ENCODE data around the gene ADCK2.
A peak's percentile ranks its signal among the peaks of the same experiment; 100 is the strongest.
"Not testable (repeated sequence)": the region's sequence is repeated elsewhere in the genome, so short reads cannot be mapped to it uniquely, and the experiment has no call there.

The ADCK2 gene

DNA sequence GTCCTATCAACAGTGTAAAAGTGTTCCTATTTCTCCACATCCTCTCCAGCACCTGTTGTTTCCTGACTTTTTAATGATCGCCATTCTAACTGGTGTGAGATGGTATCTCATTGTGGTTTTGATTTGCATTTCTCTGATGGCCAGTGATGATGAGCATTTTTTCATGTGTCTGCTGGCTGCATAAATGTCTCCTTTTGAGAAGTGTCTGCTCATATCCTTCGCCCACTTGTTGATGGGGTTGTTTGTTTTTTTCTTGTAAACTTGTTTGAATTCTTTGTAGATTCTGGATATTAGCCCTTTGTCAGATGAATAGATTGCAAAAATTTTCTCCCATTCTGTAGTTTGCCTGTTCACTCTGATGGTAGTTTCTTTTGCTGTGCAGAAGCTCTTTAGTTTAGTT is 9.8 kb upstream of the ADCK2 start:
- WGBS (ENCODE audit: insufficient coverage, insufficient read length): no CpG with 5 or more reads among the region's 2 CpGs
- not testable (repeated sequence) for H3K4me3 ChIP-seq (ENCODE audit: low read length); H3K36me3 ChIP-seq (ENCODE audit: control insufficient read depth, insufficient read depth, low read length); H3K4me1 ChIP-seq (ENCODE audit: control insufficient read depth, insufficient read depth, low read length); H3K9me3 ChIP-seq (ENCODE audit: control insufficient read depth, insufficient read depth, low read length); DNase-seq (ENCODE audit: low read depth, low spot score); H3K27me3 ChIP-seq (ENCODE audit: control insufficient read depth, insufficient read depth, low read length); H3K27ac ChIP-seq (ENCODE audit: low read length)

GRCh38 chr7:140667476-140667875 is 5.3 kb upstream of the ADCK2 start:
- DNase-seq (ENCODE audit: low read depth, low spot score): no peak
- WGBS (ENCODE audit: insufficient coverage, insufficient read length): no CpG with 5 or more reads among the region's 1 CpG
- Histone ChIP-seq H3K27me3 (ENCODE audit: control insufficient read depth, insufficient read depth, low read length) (no peaks in the 10 kb centered on the region), H3K27ac (ENCODE audit: low read length) (no peak overlapping the region), H3K36me3 (ENCODE audit: control insufficient read depth, insufficient read depth, low read length) (no peaks in the 10 kb centered on the region), H3K4me1 (ENCODE audit: control insufficient read depth, insufficient read depth, low read length) (peaks cover 3% of the 10 kb centered on the region; the same call in 1 of the 2 replicates), H3K4me3 (ENCODE audit: low read length) (no peak overlapping the region), H3K9me3 (ENCODE audit: control insufficient read depth, insufficient read depth, low read length) (no peaks in the 10 kb centered on the region)

- H3K4me3 ChIP-seq (ENCODE audit: low read length): no peak overlapping the region
- DNase-seq (ENCODE audit: low read depth, low spot score): no peak
- H3K36me3 ChIP-seq (ENCODE audit: control insufficient read depth, insufficient read depth, low read length): no peaks in the 10 kb centered on the region
- no peaks in the 10 kb centered on the region for H3K9me3 ChIP-seq (ENCODE audit: control insufficient read depth, insufficient read depth, low read length)
- no CpG with 5 or more reads among the region's 1 CpG for WGBS (ENCODE audit: insufficient coverage, insufficient read length)
- H3K27me3 ChIP-seq (ENCODE audit: control insufficient read depth, insufficient read depth, low read length): no peaks in the 10 kb centered on the region
- H3K27ac ChIP-seq (ENCODE audit: low read length): no peak overlapping the region
- peaks cover 3% of the 10 kb centered on the region; the same call in 1 of the 2 replicates for H3K4me1 ChIP-seq (ENCODE audit: control insufficient read depth, insufficient read depth, low read length)
Observed at GRCh38 chr7:140668641-140669040, 4.1 kb upstream of the ADCK2 start.

DNA sequence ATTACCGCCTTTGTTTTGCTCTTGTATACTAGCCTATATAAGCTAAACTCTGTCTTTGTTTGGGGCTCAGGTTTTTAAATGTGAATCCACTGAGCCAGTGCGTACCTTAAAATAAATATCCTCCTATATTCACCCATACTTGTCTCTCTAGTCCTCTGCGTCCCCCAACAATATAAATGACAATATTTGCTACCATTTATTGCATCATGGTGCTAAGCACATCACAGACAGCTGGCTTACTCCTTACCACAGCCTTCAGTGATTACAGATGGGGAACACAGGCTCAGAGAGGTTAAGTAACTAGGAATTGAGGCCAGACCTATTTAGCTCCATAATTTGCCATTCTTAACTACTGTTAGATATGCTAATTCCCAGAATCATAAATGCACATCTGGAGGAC is 3.4 kb upstream of the ADCK2 start:
- 100% methylated on average over 1 of the region's 3 CpGs for whole genome bisulfite sequencing (ENCODE audit: insufficient coverage, insufficient read length)
- Histone ChIP-seq H3K36me3 (ENCODE audit: control insufficient read depth, insufficient read depth, low read length) (no peaks in the 10 kb centered on the region), H3K27ac (ENCODE audit: low read length) (no peak overlapping the region), H3K4me1 (ENCODE audit: control insufficient read depth, insufficient read depth, low read length) (peaks cover 3% of the 10 kb centered on the region; the same call in 1 of the 2 replicates), H3K27me3 (ENCODE audit: control insufficient read depth, insufficient read depth, low read length) (no peaks in the 10 kb centered on the region), H3K9me3 (ENCODE audit: control insufficient read depth, insufficient read depth, low read length) (no peaks in the 10 kb centered on the region), H3K4me3 (ENCODE audit: low read length) (no peak overlapping the region)
- no peak for DNase-seq (ENCODE audit: low read depth, low spot score)

GRCh38 chr7:140669862-140670261 is 2.9 kb upstream of the ADCK2 start:
- WGBS (ENCODE audit: insufficient coverage, insufficient read length): no CpG with 5 or more reads among the region's 10 CpGs

GRCh38 chr7:140670343-140670935 is 2.3 kb upstream of the ADCK2 start:
- H3K27ac ChIP-seq (ENCODE audit: low read length): no peak overlapping the region
- H3K27me3 ChIP-seq (ENCODE audit: control insufficient read depth, insufficient read depth, low read length): no peaks in the 10 kb centered on the region
- H3K4me1 ChIP-seq (ENCODE audit: control insufficient read depth, insufficient read depth, low read length): peaks cover 3% of the 10 kb centered on the region; the same call in 1 of the 2 replicates
- H3K4me3 ChIP-seq (ENCODE audit: low read length): no peak overlapping the region
- H3K36me3 ChIP-seq (ENCODE audit: control insufficient read depth, insufficient read depth, low read length): no peaks in the 10 kb centered on the region
- H3K9me3 ChIP-seq (ENCODE audit: control insufficient read depth, insufficient read depth, low read length): no peaks in the 10 kb centered on the region
- DNase-seq (ENCODE audit: low read depth, low spot score): no peak
- WGBS (ENCODE audit: insufficient coverage, insufficient read length): no CpG with 5 or more reads among the region's 4 CpGs

More at GRCh38 chr7:140669862-140670261, 2.9 kb upstream of the ADCK2 start:
- DNase-seq (ENCODE audit: low read depth, low spot score); H3K9me3 ChIP-seq (ENCODE audit: control insufficient read depth, insufficient read depth, low read length); H3K4me1 ChIP-seq (ENCODE audit: control insufficient read depth, insufficient read depth, low read length); H3K4me3 ChIP-seq (ENCODE audit: low read length); H3K27me3 ChIP-seq (ENCODE audit: control insufficient read depth, insufficient read depth, low read length); H3K36me3 ChIP-seq (ENCODE audit: control insufficient read depth, insufficient read depth, low read length); H3K27ac ChIP-seq (ENCODE audit: low read length): not testable (repeated sequence)

DNA sequence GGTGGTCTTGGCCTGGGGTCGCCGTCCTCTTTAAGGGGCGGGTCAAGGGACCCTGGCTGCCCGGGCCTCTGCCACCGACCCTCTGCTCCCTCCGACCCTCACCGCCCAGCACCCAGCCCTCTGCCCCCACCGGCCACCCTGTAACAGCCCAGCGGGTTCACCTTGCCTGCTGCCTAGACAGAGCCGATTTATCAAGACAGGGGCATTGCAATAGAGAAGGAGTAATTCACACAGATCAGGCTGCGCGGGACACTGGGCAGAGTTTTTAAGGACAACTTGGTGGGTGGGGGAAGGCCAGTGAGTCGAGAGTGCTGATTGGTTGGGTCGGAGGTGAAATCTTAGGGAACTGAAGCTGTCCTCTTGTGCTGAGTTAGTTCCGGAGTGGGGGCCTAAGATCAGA is 779 bp upstream of the ADCK2 start:
- H3K4me3 ChIP-seq (ENCODE audit: low read length): no peak overlapping the region; the same call in 1 of the 2 replicates

DNA sequence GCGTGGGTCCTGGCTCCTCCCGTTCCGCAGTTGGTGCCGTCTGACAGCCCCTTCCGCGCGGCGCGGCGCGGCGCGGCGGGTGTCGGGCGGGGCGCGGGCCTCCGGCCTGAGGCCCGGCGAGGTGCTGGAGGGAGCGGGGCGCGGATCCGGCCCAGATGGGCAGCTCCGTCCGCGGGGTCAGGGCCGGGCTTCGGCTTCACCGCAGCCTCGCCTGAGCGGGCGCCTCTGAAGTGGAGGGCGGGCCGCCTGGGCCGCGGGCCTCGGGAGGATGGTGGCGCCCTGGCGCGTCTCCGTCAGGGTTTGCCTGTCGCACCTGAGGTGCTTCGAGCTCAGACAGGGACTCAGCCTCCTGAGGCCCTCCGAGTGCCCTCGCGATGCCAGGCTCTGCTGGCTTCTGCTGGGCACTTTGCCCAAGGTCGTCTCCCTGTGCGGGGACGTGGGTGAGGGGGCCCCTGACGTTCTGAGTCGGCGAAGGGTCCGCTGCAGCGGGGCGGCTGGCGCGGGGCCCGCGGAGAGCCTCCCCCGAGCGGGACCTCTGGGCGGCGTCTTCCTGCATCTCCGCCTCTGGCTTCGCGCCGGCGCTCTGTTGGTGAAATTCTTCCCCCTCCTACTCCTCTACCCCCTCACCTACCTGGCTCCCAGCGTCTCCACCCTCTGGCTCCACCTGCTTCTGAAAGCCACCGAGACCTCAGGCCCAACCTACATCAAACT is 473 bp downstream of the ADCK2 start:
- no CpG with 5 or more reads among the region's 72 CpGs for WGBS (ENCODE audit: insufficient coverage, insufficient read length)
- Histone ChIP-seq H3K27me3 (ENCODE audit: control insufficient read depth, insufficient read depth, low read length) (no peaks in the 10 kb centered on the region), H3K9me3 (ENCODE audit: control insufficient read depth, insufficient read depth, low read length) (no peaks in the 10 kb centered on the region), H3K36me3 (ENCODE audit: control insufficient read depth, insufficient read depth, low read length) (no peaks in the 10 kb centered on the region), H3K4me3 (ENCODE audit: low read length) (peak overlapping the region; percentile 65), H3K4me1 (ENCODE audit: control insufficient read depth, insufficient read depth, low read length) (peaks cover 3% of the 10 kb centered on the region; the same call in 1 of the 2 replicates), H3K27ac (ENCODE audit: low read length) (no peak overlapping the region)
- peak; percentile 31 for DNase-seq (ENCODE audit: low read depth, low spot score)

More for the DNA sequence above, 779 bp upstream of the ADCK2 start:
- Histone ChIP-seq H3K27me3 (ENCODE audit: control insufficient read depth, insufficient read depth, low read length) (no peaks in the 10 kb centered on the region), H3K27ac (ENCODE audit: low read length) (no peak overlapping the region), H3K36me3 (ENCODE audit: control insufficient read depth, insufficient read depth, low read length) (no peaks in the 10 kb centered on the region), H3K9me3 (ENCODE audit: control insufficient read depth, insufficient read depth, low read length) (no peaks in the 10 kb centered on the region), H3K4me1 (ENCODE audit: control insufficient read depth, insufficient read depth, low read length) (peaks cover 3% of the 10 kb centered on the region; the same call in 1 of the 2 replicates)
- WGBS (ENCODE audit: insufficient coverage, insufficient read length): no CpG with 5 or more reads among the region's 15 CpGs
- DNase-seq (ENCODE audit: low read depth, low spot score): no peak

GRCh38 chr7:140673774-140674155 is 1.0 kb downstream of the ADCK2 start:
- Histone ChIP-seq H3K4me1 (ENCODE audit: control insufficient read depth, insufficient read depth, low read length) (peaks cover 3% of the 10 kb centered on the region; the same call in 1 of the 2 replicates), H3K4me3 (ENCODE audit: low read length) (peak overlapping the region; percentile 65; the same call in 1 of the 2 replicates), H3K9me3 (ENCODE audit: control insufficient read depth, insufficient read depth, low read length) (no peaks in the 10 kb centered on the region), H3K36me3 (ENCODE audit: control insufficient read depth, insufficient read depth, low read length) (no peaks in the 10 kb centered on the region), H3K27me3 (ENCODE audit: control insufficient read depth, insufficient read depth, low read length) (no peaks in the 10 kb centered on the region), H3K27ac (ENCODE audit: low read length) (no peak overlapping the region)
- no CpG with 5 or more reads among the region's 18 CpGs for WGBS (ENCODE audit: insufficient coverage, insufficient read length)
- no peak for DNase-seq (ENCODE audit: low read depth, low spot score)

DNA sequence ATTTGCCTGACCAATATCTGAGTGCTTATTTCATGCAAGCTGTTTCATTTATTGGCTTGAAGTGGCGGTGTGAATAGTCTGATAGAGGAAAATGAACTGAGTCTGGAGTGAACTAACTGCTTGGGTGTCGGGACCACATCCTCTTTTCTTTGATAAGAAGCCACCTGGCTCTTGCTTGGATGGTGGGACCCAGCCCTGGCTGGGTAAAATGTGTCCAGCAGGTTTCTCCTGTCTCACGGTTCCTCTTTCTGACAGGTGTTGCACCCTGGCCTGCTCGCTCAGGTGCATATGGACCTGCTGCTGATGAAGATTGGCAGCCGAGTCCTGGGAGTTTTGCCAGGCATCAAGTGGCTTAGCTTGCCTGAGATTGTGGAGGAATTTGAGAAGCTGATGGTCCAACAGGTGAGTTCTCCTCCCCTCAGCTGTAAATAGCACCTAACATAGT is 1.6 kb downstream of the ADCK2 start:
- no peaks in the 10 kb centered on the region for H3K27me3 ChIP-seq (ENCODE audit: control insufficient read depth, insufficient read depth, low read length)
- WGBS (ENCODE audit: insufficient coverage, insufficient read length): no CpG with 5 or more reads among the region's 5 CpGs
- H3K4me3 ChIP-seq (ENCODE audit: low read length): no peak overlapping the region
- no peak overlapping the region for H3K27ac ChIP-seq (ENCODE audit: low read length)
- peaks cover 3% of the 10 kb centered on the region; the same call in 1 of the 2 replicates for H3K4me1 ChIP-seq (ENCODE audit: control insufficient read depth, insufficient read depth, low read length)
- no peaks in the 10 kb centered on the region for H3K9me3 ChIP-seq (ENCODE audit: control insufficient read depth, insufficient read depth, low read length)
- H3K36me3 ChIP-seq (ENCODE audit: control insufficient read depth, insufficient read depth, low read length): no peaks in the 10 kb centered on the region
- DNase-seq (ENCODE audit: low read depth, low spot score): no peak
